ENCODE measurements around the gene SRGN. TPM values are rescaled to one million over a fixed set of nuclear protein-coding genes. Genes with fewer than 3 reads are reported as not detected.

Gene SRGN
- total and polyA plus RNA-seq, 2 donors (not counting 1 experiment from before 2014, with no cell fraction given): 83.9 to 363 TPM

GRCh38 chr10:69042838-69043237 lies 45.1 kb upstream of the SRGN start:
- Histone ChIP-seq H3K27ac (ENCODE audit: insufficient read depth, low read length) (no peak overlapping the region), H3K4me3 (replicated peaks in 1 of 4; ENCODE audit: control extremely low read depth in 1 of 4, insufficient read depth in 1 of 4, low read depth in 3 of 4, low read length in 4 of 4) (no peak overlapping the region), H3K79me2 (ENCODE audit: control insufficient read depth, insufficient read depth, low read length) (no peaks in the 10 kb centered on the region), H3K36me3 (ENCODE audit: control insufficient read depth, insufficient read depth, low read length) (no peaks in the 10 kb centered on the region), H2AFZ (ENCODE audit: low read length) (no peak overlapping the region), H3K9me3 (ENCODE audit: control insufficient read depth, insufficient read depth, low read depth, low read length) (no peaks in the 10 kb centered on the region), H3K9ac (ENCODE audit: insufficient read depth, low read length) (no peak overlapping the region), H4K20me1 (ENCODE audit: control insufficient read depth, extremely low read depth, insufficient read depth, low read length) (no peaks in the 10 kb centered on the region), H3K27me3 (ENCODE audit: control insufficient read depth, insufficient read depth, low read length) (no peaks in the 10 kb centered on the region), H3K4me1 (ENCODE audit: control insufficient read depth, extremely low read depth, insufficient read depth, low read length) (no peaks in the 10 kb centered on the region), H3K4me2 (ENCODE audit: extremely low read depth, insufficient read depth, low read length) (no peak overlapping the region)
- TF ChIP-seq, protein P1, sequence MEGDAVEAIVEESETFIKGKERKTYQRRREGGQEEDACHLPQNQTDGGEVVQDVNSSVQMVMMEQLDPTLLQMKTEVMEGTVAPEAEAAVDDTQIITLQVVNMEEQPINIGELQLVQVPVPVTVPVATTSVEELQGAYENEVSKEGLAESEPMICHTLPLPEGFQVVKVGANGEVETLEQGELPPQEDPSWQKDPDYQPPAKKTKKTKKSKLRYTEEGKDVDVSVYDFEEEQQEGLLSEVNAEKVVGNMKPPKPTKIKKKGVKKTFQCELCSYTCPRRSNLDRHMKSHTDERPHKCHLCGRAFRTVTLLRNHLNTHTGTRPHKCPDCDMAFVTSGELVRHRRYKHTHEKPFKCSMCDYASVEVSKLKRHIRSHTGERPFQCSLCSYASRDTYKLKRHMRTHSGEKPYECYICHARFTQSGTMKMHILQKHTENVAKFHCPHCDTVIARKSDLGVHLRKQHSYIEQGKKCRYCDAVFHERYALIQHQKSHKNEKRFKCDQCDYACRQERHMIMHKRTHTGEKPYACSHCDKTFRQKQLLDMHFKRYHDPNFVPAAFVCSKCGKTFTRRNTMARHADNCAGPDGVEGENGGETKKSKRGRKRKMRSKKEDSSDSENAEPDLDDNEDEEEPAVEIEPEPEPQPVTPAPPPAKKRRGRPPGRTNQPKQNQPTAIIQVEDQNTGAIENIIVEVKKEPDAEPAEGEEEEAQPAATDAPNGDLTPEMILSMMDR (conservative IDR thresholded peaks at IDR 0.05 in 1 of 2, IDR thresholded peaks at IDR 0.05 in 1 of 2; ENCODE audit: low read depth in 1 of 2, low read length in 2 of 2): no peak
- TF ChIP-seq EZH2 (IDR thresholded peaks at IDR 0.05; ENCODE audit: low read length, missing control alignments): no peak
- DNase-seq (ENCODE audit: low read depth in 2 of 2): no peak

DNA sequence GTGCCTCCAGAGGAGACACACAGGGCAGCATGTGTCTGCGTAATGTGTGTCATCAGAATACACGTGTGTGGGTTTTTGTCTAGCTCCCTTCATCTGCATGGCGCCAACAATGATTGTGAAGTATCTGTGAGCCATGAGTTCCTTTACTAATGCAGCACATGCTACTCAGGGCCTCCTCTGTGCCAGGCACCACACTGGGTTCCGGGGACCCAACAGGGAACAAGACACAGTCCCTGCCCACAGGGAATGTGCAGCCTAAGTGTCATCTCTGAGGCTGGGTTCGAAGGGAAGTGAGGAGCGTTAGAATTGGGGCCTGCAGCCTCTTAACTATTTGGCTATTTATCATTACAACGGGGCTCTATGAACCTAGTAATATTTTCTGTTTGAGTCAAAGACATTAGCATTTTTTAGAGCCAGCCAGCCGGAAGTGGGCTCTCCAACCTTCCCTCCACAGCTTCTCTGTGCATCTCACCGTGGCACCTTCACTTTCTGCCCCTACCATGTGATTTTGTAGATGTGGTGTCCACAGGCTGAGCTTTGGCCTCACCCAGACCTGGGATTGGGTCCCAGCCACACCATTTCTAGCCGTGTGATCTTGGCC lies 43.9 kb upstream of the SRGN start:
- H3K4me3 ChIP-seq (replicated peaks in 1 of 4; ENCODE audit: control extremely low read depth in 1 of 4, insufficient read depth in 1 of 4, low read depth in 3 of 4, low read length in 4 of 4): no peak overlapping the region
- H3K9ac ChIP-seq (ENCODE audit: insufficient read depth, low read length): no peak overlapping the region
- no peaks in the 10 kb centered on the region for H3K36me3 ChIP-seq (ENCODE audit: control insufficient read depth, insufficient read depth, low read length)
- no peaks in the 10 kb centered on the region for H4K20me1 ChIP-seq (ENCODE audit: control insufficient read depth, extremely low read depth, insufficient read depth, low read length)
- no peaks in the 10 kb centered on the region for H3K9me3 ChIP-seq (ENCODE audit: control insufficient read depth, insufficient read depth, low read depth, low read length)
- H3K27ac ChIP-seq (ENCODE audit: insufficient read depth, low read length): no peak overlapping the region
- H3K27me3 ChIP-seq (ENCODE audit: control insufficient read depth, insufficient read depth, low read length): no peaks in the 10 kb centered on the region
- DNase-seq (ENCODE audit: low read depth in 2 of 2): peak in 1 of 2 donors; percentile 20
- peak overlapping the region; percentile 31 for H2AFZ ChIP-seq (ENCODE audit: low read length)
- no peak overlapping the region for H3K4me2 ChIP-seq (ENCODE audit: extremely low read depth, insufficient read depth, low read length)
- H3K79me2 ChIP-seq (ENCODE audit: control insufficient read depth, insufficient read depth, low read length): no peaks in the 10 kb centered on the region
- no peak for TF ChIP-seq EZH2 (IDR thresholded peaks at IDR 0.05; ENCODE audit: low read length, missing control alignments)
- TF ChIP-seq, protein P1 (conservative IDR thresholded peaks at IDR 0.05 in 1 of 2, IDR thresholded peaks at IDR 0.05 in 1 of 2; ENCODE audit: low read depth in 1 of 2, low read length in 2 of 2): no peak
- H3K4me1 ChIP-seq (ENCODE audit: control insufficient read depth, extremely low read depth, insufficient read depth, low read length): peaks cover 2% of the 10 kb centered on the region

- no peak overlapping the region for H3K27ac ChIP-seq (ENCODE audit: insufficient read depth, low read length)
- H4K20me1 ChIP-seq (ENCODE audit: control insufficient read depth, extremely low read depth, insufficient read depth, low read length): no peaks in the 10 kb centered on the region
These were observed 43.4 kb upstream of the SRGN start for GRCh38 chr10:69044546-69044945.

More at GRCh38 chr10:69044546-69044945, 43.4 kb upstream of the SRGN start:
- H3K4me3 ChIP-seq (replicated peaks in 1 of 4; ENCODE audit: control extremely low read depth in 1 of 4, insufficient read depth in 1 of 4, low read depth in 3 of 4, low read length in 4 of 4): no peak overlapping the region
- H3K36me3 ChIP-seq (ENCODE audit: control insufficient read depth, insufficient read depth, low read length): no peaks in the 10 kb centered on the region
- H2AFZ ChIP-seq (ENCODE audit: low read length): no peak overlapping the region
- H3K4me1 ChIP-seq (ENCODE audit: control insufficient read depth, extremely low read depth, insufficient read depth, low read length): peaks cover 2% of the 10 kb centered on the region
- DNase-seq (ENCODE audit: low read depth in 2 of 2): no peak
- no peaks in the 10 kb centered on the region for H3K9me3 ChIP-seq (ENCODE audit: control insufficient read depth, insufficient read depth, low read depth, low read length)
- TF ChIP-seq, protein P1 (conservative IDR thresholded peaks at IDR 0.05 in 1 of 2, IDR thresholded peaks at IDR 0.05 in 1 of 2; ENCODE audit: low read depth in 1 of 2, low read length in 2 of 2): no peak
- no peak for TF ChIP-seq EZH2 (IDR thresholded peaks at IDR 0.05; ENCODE audit: low read length, missing control alignments)
- H3K9ac ChIP-seq (ENCODE audit: insufficient read depth, low read length): no peak overlapping the region
- H3K79me2 ChIP-seq (ENCODE audit: control insufficient read depth, insufficient read depth, low read length): no peaks in the 10 kb centered on the region
- no peak overlapping the region for H3K4me2 ChIP-seq (ENCODE audit: extremely low read depth, insufficient read depth, low read length)
- no peaks in the 10 kb centered on the region for H3K27me3 ChIP-seq (ENCODE audit: control insufficient read depth, insufficient read depth, low read length)
